NCI-H2227 (cell line): ENCODE results near the gene PKHD1.
"Not testable (repeated sequence)": the region's sequence is repeated elsewhere in the genome, so short reads cannot be mapped to it uniquely, and the experiment has no call there.

ENCODE experiments used
- DNase-seq: peaks from one replicate; lab custom pipeline; 2025; ENCODE audit not compliant: unreplicated experiment; lab: John Stamatoyannopoulos, UW

The PKHD1 gene

DNA sequence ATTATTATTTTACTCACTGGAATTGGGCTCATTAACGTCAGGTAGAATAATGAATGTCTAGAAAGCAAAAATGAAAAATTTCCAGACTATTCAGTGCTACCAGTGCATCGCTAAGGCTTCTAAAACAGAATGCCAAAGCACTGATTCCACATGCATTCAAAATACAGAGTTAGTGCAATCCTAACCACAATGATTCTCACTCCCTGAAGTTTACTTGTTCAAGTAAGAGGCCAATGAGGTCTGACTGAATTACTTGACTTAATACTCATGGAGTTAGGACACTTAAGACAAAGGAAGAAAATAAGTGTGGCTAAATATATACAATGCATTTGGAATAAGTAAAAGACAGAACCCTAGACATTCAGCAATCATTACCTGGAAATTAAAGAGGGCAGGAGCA is 220.5 kb downstream of the PKHD1 start:
- DNase-seq, result no peak

DNA sequence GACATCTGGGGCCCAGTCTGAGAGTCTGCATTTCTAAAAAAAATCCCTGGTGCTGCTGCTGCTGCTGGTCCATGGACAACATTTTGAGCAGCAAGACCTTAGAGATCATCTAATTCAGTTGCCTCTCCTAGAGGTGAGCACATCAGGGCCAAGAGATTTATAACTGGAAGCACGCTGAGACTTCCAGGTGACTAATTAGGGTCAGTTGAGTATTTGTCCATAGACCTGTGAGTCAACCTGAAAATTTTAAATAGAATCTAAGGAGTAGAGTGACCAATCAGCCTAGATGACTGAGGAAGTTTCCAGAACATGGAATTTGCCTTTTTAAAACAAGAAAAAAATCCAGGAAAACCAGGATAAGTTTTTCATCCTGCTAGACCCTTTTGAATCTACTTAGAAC is 221.4 kb downstream of the PKHD1 start:
- no peak for DNase-seq

DNA sequence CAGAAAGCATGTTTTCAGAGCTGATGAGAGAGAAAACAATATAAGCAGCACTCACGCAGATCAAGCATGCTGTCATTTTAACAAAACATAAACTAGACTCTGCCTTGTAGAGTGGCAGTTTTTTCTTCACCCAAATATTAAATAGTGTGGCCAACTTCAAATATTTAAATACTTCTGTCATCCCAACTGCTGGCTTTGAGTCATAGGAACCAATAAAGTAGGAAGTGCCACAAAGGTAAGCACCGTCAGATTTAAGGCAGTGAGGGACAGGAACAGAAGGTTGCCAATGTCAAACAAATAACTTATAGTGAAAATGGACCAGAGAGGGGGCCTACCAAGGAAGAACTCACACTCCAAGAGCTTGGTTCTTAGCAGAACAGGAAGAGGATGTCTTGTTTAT is 222.2 kb downstream of the PKHD1 start:
- no peak for DNase-seq

DNA sequence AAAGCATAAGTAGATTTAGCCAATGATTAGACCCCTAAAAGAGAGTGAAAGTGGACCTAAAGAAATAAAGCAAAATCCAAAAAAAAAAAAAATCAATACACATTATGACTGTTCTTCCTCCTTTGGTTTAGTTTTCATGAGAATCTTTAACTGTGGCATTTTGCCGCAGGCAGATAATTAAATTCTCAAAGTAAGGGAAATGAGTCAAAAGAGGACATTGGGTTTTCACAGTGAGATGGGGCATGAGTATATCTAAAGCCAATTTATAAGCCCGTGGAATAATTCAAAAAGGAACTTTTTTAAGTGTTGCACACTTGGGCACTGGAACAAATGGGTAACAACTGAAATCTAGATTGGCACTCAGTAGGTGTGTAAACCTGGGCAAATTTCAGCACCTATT is 230.3 kb downstream of the PKHD1 start:
- no peak for DNase-seq

DNA sequence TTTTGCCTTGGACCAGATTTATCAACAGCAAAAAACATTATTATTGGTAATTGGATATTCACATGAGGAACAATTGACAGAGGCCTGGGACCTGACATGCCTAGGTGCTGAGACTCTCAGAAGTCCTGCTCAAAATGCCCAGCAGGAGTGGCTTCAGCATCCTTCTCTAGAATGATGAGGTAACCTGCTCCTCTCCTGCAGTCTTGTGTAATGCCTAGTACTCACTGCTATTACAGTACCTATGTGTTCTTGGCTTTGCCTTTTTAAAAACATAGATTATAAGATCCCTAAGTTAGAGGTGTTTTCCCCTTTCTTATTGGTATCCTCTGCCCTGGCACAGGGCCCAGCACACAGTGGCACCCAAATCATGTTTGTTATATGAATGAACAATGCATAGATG is 230.9 kb downstream of the PKHD1 start:
- no peak for DNase-seq

DNA sequence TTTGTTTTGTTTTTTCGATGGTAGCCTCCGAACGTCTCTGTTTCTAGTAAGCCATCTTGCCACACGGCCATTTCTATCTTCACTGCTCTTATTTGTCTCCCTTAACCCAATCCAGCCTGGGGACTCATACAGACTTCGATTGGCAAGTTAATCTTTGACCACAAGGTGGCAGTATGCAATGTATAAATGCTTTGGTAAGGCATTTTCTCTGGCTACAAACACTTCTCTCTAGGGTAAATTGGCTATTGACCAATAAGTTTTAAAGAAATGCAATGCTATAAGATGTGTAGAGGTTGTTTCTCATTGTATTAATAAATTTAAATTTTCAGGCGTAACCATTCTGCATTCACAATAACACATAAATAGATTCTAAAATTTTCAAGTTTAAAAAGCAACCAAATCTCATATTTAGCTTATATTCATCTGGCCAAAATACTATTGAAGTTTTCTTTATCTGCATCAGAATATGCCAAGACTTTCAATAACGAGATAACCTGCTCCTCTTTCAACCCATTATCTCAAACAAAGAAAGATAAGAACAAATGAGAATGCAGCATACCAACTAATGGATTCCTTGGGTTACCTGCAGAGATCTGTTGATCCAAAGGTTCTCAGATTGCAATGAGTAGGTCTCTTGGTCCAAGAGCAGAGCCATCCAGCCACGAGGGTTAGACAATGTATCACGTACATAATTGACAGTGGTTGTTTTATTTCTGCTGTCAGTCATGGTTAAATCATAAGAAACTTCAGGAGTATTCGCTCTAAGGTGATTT is 231.9 kb downstream of the PKHD1 start:
- DNase-seq, result peak; percentile 56

DNA sequence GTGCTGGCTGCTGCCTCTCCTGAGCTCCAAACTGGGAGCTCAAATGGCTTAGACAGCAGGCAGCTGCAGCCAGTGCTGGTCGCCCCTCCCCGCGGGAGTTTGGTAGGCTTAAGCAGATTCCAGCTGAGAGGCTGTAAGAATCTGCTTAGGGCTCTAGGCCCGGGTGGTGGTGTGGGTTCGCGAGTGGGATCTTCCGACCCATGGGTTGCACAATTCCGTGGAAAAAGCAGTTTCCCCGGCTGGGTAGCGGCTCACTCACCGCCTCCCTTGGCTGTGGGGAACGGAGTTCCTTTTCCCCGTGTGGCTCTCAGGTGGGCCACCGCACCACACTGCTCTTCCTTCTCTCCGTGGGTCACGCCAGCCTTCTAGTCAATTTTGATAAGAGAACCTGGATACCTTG is 232.5 kb downstream of the PKHD1 start:
- DNase-seq, result no peak

DNA sequence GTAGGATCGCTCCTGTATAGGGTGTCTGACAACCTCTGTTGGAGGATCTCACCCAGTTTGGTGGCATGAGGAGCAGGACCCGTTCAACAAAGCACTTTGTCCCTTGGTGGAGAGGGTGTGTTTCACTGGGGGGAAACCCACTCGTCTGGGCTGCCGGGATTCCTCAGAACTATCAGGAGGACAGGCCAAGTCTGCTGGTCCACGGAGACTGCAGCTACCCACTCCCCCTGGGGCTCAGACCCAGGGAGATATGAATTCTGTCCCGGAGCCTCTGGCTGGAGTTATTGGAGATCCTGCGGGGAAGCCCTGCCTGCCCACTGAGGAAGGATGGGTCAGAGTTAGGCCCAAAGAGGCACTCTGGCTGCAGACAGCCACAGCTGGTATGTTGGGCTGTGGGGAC is 233.1 kb downstream of the PKHD1 start:
- no peak for DNase-seq

DNA sequence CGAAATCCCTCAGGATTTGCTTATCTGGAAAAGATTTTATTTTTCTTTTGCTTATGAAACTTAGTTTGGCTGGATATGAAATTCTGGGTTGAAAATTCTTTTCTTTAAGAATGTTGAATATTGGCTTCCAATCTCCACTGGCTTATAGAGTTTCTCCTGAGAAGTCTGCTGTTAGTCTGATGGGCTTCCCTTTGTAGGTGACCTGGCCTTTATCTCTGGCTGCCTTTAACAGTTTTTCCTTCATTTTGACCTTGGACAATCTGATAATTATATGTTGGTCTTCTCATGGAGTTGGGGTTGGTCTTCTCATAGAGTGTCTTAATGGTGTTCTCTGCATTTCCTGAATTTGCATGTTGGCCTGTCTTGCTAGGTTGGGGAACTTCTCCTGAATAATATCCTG is 234.3 kb downstream of the PKHD1 start:
- DNase-seq, result not testable (repeated sequence)

DNA sequence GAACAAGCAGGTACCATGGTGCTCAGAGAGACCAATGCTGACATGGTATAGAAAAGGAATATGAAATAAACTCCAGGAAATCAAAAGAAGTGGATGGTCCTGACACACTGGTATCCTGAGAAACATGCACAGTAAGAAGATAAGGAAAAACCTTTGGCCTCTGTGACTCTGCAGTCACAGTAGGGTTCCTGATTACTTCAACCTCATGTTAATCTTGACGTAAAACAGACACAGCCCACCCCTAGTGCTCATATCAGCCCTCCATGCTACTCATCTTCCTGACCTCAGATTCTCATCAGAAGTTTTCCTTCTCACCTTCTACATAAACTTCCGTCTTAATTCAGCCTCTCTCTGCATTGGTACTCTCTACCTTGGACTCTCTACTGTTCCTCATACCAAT is 240.9 kb downstream of the PKHD1 start:
- DNase-seq, result no peak

DNA sequence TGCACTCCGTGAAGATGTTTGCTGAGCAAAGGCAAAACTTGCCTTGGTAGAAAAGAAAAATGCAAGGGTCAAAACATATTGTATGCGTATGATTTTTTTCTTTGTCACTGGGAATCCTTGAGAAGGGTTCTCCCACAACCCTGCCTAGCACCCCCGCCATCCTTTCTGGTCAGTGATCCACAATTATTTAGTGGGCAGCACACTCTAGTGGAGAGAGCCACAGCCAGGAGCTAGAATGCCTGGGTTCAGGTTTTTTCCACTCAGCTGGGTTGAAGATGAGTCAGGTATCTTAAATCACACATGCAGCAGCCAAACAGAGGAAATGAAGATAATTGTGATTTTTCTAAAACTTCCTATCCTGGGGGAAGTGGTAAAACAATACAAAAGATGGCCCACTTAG is 243.1 kb downstream of the PKHD1 start:
- DNase-seq, result peak; percentile 16

DNA sequence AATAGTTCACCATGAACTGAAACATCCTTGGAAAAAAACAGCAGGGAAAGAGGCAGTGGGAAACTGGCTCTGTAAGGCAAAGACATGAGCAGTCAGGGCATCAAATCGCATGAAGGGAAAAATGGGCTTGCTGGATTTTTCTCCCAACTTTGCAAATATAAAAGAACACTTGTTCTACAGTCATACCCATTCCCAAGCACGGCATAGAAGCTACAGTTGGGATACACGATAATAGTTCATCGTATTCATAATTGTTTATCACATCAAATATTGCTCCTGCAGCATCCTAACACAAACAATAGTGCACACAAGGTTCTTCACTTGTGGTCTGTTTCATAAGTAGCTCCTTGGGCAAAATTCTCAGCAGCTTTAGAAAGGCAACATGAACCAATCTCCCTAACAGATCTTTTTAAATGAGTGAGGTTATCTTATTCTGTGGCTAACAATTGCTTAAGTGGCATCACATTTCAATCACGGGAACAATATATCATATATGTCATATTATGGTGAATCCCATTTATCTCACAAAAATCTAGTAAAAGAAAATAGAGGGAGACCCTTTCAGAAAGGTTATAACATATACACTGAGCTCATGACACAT is 243.9 kb downstream of the PKHD1 start:
- DNase-seq, result no peak

DNA sequence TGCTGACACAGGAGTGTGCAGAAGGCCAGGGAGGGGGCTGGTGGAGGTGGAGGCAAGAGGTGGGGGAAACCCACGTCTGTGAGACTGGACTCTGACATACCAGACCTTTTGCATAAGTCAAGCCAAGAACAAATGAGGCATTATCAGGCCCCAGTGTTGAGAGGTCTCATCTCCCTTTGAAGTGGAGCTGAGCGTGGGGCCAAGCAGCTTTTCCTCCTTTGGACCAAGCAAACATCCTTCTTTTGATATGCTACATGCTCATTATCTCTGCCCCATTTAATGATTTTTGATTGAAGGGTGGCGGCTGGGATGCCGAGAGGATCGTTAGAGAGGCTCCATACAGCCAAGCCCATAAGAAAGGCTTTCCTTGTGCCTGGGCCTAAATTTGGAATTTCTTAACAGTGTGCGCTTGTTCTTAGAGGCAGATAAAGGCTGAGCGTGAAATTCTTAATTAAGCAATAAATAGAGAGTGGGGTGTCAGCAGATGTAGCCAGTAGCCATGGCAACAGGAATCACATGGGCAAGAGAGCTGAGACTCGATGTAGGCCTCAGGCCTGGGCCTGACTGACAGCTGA is 244.5 kb downstream of the PKHD1 start:
- DNase-seq, result no peak

DNA sequence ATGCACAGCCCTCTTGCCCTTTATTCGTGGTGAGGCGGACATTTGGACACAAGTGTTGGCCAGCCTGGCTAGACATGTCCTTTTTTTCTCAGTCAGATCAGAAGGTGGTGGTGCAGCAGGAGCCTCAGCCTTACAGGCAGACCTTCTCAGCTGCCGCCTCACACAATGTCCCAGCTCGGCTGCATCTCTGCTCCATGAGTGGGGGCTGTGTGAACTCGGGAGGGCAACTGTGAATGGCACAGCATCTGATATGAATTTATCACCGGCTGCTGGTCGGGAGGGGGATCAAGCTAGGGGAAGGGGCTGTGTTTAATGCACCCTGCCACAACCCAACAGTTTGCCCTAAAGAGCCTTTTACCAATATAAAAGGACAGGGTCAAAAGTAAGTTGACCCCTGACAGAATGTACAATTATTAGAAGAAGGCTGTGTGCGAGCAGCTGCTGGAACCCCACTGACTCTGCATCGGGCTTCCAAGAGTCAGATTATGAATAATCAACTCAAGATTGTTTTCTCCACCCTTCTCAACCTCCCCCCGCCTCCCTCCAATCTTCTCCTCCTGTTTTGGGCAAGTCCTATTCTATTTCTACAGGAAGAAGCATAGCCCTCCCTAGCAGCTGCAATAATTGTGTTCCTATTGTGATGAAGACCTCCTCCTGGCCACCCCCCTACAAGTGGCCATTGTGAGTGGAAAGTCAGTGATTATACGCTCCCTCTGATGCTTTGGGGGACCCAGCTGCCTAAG is 245.2 kb downstream of the PKHD1 start:
- DNase-seq, result peak; percentile 98

DNA sequence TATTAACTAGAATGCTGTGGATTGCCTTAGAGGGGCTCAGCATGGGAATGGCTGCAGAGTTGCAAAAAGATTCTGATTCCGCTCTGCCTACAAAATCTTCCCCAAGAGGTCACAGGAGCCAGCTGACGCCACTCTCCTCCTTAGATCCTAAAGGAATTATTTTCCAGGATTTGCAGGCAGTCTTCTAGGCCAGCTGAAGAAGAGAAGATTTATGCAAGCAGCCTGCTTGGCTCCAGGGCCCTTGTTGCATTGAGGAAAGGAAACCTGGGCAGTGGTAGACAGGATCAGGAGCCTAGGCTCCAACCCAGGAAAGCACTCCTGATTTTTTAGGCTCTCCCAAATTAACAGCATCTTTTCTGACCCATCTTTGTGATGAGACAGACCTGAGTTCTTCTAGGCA is 245.8 kb downstream of the PKHD1 start:
- peak; percentile 63 for DNase-seq

DNA sequence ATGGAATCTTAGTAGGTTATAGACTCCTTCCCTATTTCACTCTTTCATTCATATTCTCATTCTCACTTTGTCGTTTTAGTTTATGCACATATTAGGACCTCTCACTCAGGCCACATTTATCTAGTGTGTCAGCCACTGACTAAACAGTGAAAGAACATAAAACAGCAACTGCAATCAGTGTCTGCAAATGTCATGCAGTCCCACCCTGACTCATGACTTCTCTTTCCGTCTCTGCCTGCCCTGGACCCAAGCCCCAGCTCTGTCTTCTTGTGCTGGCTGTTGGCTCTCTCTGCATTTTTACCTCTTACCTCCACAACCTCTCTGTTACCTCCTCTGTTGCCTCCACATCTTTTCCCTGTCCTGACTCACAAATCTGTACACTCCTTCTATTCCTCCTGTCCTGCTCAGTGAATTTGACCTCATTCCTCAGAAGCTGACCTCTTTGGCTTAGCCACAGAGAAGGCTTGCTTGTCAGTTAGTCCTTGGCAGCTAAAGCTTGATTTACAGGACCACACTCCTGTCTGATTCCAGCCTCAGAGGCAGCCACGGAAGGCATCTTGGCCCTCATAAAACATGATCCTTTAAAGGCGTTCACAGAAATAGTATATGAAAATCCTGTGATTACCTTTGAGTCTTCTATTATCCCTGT is 247.6 kb downstream of the PKHD1 start:
- DNase-seq, result no peak

DNA sequence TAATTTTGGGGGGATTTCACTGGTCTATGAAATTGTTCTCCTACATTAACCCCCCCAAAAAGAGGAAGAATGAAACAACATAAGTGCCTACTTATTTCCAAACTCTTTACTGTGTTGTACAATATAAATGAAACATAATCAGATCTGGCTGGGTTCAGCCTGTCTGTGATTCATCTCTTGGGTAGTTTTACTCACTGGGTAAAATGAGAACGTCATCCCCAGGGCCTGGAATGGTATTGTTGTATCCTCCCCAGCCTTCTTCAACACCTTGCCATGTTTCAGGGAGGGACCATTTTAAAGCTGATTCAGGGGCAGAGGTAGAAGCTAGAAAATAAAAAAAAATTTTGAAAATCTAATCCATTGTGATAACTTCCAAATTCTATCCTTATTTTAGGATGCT is 256.7 kb downstream of the PKHD1 start:
- DNase-seq, result no peak

DNA sequence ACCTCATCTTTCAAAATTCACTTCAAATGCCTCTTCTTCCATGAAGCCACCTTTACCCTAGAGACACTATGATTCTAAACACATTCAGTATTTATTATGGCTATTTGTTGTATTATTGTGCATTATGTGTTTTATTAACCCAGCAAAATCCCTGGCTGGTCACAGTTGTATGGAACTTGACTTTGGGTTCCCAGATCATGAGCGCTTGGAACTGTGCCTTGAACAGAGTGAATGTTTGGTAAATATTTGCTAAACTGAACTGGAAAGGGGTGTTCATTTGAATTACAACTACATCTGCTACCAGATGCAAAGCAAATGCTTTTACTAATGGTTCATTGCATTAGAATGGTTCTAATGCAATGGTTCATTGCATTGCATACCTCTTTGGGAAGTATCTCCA is 259.8 kb downstream of the PKHD1 start:
- no peak for DNase-seq

DNA sequence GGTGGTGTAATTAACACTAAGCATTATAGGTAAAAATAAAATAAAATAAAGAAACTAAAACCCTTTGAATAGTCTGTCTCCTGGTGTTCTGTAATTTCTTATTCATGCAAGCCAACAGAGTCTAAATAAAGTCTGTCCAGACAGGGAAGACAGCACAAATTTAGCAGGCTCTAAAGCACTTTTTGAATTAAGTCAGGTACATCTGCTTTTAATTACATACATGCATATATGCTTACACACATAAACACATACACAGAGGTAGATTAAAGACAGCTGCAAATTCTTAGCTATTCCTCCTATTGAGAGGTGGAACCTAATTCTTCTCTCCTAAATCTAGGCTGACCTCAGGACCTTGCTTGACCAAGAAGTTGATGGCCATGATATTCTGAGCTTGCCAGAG is 262.5 kb downstream of the PKHD1 start:
- DNase-seq, result no peak

DNA sequence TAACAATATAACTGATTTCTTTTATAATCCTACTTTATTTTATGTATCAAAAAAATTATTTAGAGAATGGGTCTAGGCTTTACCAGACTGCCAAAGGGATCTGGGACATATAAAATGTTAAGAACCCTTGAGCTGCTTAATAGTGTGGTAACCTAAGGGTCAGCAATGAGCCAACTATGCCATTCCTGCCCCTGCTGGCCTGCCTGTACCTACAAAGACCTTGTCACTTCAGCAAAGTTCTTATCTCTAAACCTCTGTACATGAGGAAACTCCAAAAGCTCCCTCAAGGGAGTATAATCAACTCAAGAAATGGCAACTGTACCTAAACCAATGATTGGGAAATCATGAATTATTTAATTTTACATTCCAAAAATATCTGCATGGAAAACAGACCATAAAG is 266.9 kb downstream of the PKHD1 start:
- DNase-seq, result no peak

DNA sequence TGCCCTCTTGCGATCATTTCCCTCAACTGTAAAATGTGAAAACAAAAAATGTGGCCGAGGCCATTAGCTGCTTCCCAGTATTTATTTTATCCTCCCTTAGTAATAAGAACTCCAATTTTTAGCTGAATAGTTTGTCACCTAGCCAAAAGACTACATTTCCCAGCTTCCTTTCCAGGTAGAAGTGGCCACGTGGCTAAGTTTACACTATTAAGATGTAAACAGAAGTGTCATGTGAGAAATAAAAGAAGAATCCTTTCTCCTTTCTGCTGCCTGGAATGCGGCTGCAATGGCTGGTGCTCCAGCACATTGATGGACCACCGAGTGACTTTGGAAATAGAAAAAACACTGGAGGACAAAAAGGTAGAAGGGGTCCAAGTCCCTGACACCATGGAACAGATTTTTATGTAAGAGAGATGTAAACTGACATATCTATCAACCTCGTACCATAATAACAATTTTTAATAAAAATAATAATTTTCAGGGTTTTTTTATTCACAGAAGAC is 268.8 kb downstream of the PKHD1 start:
- DNase-seq, result no peak
